WERI-Rb-1 (cell line): ENCODE data around the gene GLRA2.

Experiments used
- DNase-seq: peaks from one replicate; pipeline ENCODE4 v3.0.0-alpha.2; 2020
- H3K27ac ChIP-seq: fragments of 250-450 bp; sonication (Bioruptor Pico); 2 replicates; pipeline ENCODE4 v1.5.1; 2020; ENCODE audit warnings: mild to moderate bottlenecking, moderate library complexity
- H3K27me3 ChIP-seq: fragments of 250-450 bp; sonication (Bioruptor Pico); 2 replicates; pipeline ENCODE4 v1.5.1; 2021; ENCODE audit warnings: mild to moderate bottlenecking, low read depth, moderate library complexity; ENCODE audit not compliant: insufficient read depth, severe bottlenecking
- H3K36me3 ChIP-seq: fragments of 250-450 bp; sonication (Bioruptor Pico); 2 replicates; pipeline ENCODE4 v1.5.1; 2020; ENCODE audit warnings: mild to moderate bottlenecking, moderate library complexity
- H3K4me3 ChIP-seq: 2 replicates; pipeline ENCODE4 v1.5.1; 2011; ENCODE audit warnings: low read depth, mild to moderate bottlenecking, control low read depth, low read length
- H3K9me3 ChIP-seq: fragments of 250-450 bp; sonication (Bioruptor Pico); 2 replicates; pipeline ENCODE4 v1.5.1; 2021; ENCODE audit warnings: mild to moderate bottlenecking, moderate library complexity; ENCODE audit not compliant: severe bottlenecking
- CTCF ChIP-seq: IDR thresholded peaks from 2 replicates; pipeline ENCODE4 v1.5.1; 2011; ENCODE audit warnings: low read depth, mild to moderate bottlenecking, control low read depth, inconsistent platforms, low read length

Gene GLRA2

DNA sequence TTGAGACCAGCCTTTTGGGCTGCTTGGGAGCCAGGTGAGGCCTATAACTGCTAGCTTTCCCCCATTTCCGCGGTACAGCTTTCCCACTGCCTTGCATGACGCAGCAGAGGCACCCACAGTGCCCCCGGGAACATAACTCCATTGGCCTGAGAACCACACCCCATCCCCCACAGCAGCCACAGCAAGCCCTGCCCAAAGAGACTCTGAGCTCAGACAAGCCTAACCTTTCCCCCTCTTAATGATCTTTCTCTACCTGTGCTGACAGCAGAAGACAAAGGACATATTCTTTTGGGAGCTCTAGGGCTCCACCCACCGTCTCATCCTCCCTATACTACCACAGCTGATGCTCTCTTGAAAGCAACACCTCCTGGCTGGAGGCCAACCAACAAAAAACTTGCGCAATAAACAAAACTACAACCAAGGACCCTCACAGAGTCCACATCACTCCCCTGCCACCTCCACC is 228.7 kb downstream of the GLRA2 start:
- no peaks in the 10 kb centered on the region for H3K9me3 ChIP-seq
- no peak for DNase-seq
- H3K27ac ChIP-seq: no peak overlapping the region
- TF ChIP-seq CTCF: no peak
- H3K4me3 ChIP-seq: no peak overlapping the region
- H3K36me3 ChIP-seq: no peaks in the 10 kb centered on the region
- H3K27me3 ChIP-seq: no peaks in the 10 kb centered on the region

DNA sequence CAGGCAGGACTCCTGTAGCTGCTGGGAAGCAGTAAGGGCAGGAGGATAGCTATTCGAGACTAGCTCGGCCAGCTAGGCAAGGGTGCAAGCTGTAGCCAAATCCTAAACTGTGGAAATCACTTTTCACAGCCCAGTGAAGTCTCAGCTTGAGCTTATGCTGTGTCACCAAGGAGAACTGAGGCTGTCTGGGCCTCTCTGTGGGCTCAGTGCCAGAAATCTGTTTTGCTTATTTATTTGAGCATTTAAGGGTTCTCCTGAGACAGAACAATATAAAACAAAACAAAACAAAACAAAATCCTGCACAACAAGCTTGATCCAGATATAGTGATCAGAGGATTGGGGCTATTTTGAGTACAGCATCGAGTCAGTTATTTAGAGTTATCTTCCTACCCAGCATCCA is 246.1 kb downstream of the GLRA2 start:
- no peak for DNase-seq
- Histone ChIP-seq H3K27ac (no peak overlapping the region), H3K9me3 (no peaks in the 10 kb centered on the region), H3K36me3 (no peaks in the 10 kb centered on the region), H3K27me3 (peaks cover 9% of the 10 kb centered on the region), H3K4me3 (no peak overlapping the region)
- no peak for TF ChIP-seq CTCF

DNA sequence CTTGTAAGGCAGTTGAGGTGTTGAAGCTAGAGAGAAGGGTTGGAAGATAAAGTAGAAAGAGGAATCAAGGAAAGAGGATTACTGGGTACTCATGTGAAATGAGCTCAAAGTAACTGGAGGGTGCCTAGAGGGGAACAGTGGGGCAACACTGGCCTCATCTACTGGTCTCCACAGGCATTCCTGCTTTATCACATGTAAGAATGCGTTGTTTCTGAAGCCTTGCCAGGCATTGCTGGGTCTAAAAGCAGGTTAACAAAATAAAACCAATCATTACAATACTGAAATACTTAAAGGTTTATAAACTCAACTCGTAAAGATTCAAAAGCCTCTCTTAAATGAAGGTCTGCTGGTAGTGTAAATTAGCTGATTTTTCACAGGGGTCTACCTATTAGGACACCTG is 247.6 kb downstream of the GLRA2 start:
- no peak for DNase-seq
- H3K36me3 ChIP-seq: no peaks in the 10 kb centered on the region
- peaks cover 9% of the 10 kb centered on the region for H3K27me3 ChIP-seq
- no peak overlapping the region for H3K4me3 ChIP-seq
- H3K27ac ChIP-seq: no peak overlapping the region
- no peak for TF ChIP-seq CTCF
- H3K9me3 ChIP-seq: no peaks in the 10 kb centered on the region

- peaks cover 9% of the 10 kb centered on the region for H3K27me3 ChIP-seq
- no peak overlapping the region for H3K4me3 ChIP-seq
- DNase-seq: no peak
- no peaks in the 10 kb centered on the region for H3K36me3 ChIP-seq
- H3K9me3 ChIP-seq: no peaks in the 10 kb centered on the region
- no peak overlapping the region for H3K27ac ChIP-seq
- TF ChIP-seq CTCF: no peak
Measured at GRCh38 chrX:14777525-14777924, 248.2 kb downstream of the GLRA2 start.

DNA sequence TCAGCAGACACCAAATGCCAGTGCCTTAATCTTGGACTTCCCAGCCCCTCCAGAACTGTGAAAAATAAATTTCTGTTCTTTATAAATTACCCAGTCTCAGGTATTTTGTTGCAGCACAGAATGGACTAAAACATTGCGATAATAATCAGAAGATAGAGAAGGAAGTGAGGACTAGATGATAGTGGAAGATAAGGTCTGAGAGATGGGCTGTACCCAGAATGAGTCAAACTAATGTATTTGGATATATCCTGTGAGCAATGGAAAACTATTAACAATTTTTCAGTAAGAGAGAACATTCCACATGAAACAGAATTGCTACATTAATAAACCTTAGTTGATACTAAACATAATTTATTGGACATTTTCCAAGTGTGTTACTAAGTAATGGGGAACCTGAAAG is 250.2 kb downstream of the GLRA2 start:
- H3K27me3 ChIP-seq: peaks cover 5% of the 10 kb centered on the region
- H3K4me3 ChIP-seq: no peak overlapping the region
- no peaks in the 10 kb centered on the region for H3K36me3 ChIP-seq
- H3K9me3 ChIP-seq: no peaks in the 10 kb centered on the region
- H3K27ac ChIP-seq: no peak overlapping the region
- TF ChIP-seq CTCF: no peak
- no peak for DNase-seq
